ENCODE results near the gene PARD6B.
"Not testable (repeated sequence)": the region's sequence is repeated elsewhere in the genome, so short reads cannot be mapped to it uniquely, and the experiment has no call there.

PARD6B gene

DNA sequence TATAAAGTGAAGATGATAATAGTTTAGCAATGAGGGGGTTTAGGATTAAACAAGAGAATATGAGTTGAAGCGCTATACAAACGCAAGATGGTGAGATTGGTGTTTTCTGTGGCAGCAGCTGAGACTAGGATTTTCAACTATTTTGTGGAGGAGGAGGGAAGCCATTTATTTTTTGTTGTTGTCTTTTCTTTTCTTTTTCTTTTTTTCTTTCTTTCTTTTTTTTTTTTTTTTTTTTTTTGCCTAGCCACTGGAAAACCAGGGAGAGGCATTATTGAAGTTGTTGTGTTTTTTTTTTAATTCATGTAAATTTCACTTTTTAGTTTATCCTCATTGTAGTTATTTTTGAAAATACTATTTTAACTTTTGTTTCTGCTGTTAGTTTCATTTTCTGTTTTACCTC is 15.9 kb downstream of the PARD6B start:
- DNase-seq, result no peak

GRCh38 chr20:50750145-50750671 is 18.8 kb downstream of the PARD6B start:
- no peak for DNase-seq

GRCh38 chr20:50753152-50753551 is 21.8 kb downstream of the PARD6B start:
- no peak for DNase-seq

GRCh38 chr20:50754420-50754819 is 23.0 kb downstream of the PARD6B start:
- no peak for DNase-seq

DNA sequence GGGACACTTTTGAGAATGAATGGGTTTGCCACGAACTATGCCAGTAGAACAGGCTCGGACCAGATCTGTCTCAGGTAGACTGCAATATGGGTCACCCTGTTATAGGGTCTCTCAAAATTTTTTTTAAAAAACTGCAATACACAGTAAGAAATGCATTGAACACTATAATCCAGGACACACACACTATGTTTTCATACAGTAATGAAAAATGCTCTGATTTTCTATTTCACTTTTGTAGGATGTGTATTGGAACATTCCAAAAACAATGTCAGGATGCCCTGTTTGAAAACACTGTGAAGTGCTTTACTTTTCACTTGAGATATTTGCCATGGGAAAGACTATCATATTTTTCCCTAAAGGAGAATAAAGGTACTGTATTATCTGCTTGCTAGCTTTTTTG is 25.1 kb downstream of the PARD6B start:
- DNase-seq, result no peak

DNA sequence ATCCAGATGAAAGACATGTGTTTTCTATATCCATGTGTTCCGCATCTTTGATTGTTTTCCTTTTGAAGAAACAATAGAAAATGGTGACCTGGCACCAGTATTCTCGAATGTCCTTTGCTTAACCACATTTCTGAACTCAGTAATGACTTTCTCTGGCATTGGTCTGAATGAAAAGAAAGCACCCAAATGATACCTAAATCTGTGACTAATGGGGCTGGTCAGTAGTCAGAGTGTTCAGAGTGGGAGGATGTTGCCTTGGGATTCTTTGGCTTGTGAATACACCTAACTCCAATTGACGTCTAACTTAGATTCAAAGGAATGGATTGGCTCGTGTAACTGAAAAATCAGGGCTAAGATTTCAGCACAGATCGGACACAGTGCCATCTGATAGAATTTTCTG is 27.1 kb downstream of the PARD6B start:
- no peak for DNase-seq

- no peak for DNase-seq
These were observed 27.6 kb downstream of the PARD6B start for GRCh38 chr20:50758992-50759391.

- DNase-seq, result no peak
These were observed 28.3 kb downstream of the PARD6B start for GRCh38 chr20:50759678-50760077.

- no peak for DNase-seq
These were observed 30.7 kb downstream of the PARD6B start for GRCh38 chr20:50762045-50762422.

DNA sequence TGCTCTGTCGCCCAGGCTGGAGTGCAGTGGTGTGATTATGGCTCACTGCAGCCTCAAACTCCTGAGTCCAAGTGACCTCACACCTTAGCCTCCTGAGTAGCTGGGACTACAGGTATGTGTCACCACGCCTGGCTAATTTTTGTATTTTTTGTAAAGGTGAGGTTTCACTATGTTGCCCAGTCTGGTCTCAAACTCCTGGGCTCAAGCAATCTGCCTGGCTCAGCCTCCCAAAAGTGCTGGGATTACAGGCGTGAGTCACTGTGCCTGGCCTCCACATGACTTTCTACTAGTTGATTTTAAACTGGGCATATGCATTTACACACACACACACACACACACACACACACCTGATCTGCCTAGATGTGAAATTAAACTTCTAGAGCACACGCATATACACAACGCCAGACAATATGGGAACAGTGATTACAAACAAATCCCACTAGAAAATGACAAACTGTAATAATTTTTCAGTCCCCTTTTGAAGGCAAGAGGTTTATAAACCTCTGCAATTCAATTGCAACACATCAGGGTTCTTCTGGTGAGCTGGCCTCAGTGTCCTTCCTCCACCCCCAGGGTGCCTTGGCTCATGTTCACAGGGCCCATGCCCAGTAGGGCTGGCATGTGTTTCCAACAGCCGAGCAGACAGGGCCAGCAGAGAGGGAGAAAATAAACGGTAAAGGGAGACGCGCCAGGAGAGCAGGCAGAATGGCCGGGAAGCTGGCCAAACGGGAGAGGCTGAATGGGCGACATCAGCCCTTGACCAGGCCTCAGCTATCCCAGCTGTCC is 31.2 kb downstream of the PARD6B start:
- DNase-seq, result no peak

- DNase-seq, result not testable (repeated sequence)
These were observed 32.4 kb downstream of the PARD6B start for GRCh38 chr20:50763550-50764458.

- DNase-seq, result not testable (repeated sequence)
These were observed 33.9 kb downstream of the PARD6B start for GRCh38 chr20:50765251-50765650.

- DNase-seq, result no peak
These were observed 34.3 kb downstream of the PARD6B start for GRCh38 chr20:50765674-50766073.

DNA sequence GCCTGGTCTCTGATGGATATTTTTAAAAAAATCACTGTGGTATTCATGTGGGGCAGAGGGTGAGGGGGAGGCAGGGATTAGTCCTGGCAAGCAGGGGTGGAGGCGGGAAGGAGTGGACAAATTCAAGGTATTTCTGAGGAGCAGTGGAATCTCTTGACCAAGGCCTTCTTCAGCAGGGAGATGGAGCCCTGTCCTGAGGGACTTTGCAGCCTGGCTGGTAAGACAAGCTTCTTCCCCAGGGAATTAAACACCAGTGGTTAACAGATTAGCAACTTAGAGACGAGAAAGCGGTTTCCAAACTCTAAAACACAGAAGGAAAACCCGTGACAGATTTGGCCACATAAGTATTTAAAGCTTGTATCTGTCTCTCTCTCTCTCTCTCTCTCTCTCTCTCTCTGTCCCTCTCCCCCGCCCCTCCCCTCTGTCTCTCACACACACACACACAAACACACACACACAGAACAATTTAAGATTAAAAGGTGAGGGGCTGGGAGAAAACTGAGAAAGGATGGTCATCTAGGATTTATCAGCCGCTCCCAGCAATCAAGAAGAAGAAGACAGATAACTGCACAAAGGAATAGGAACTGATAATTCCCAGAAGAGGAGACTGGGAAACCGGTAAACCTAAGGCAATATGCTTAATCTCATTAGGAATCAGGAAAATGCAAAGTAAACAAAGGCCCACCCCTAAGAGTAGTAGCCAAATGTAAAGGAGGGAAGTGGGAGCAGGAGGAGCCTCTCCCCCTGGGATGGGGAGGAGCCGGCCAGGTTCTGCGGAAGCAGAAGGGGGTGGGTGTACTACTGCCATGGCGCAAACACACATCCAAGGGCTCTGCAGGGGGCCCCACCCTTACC is 35.8 kb downstream of the PARD6B start:
- not testable (repeated sequence) for DNase-seq

- not testable (repeated sequence) for DNase-seq
These were observed 37.6 kb downstream of the PARD6B start for GRCh38 chr20:50768991-50769390.

DNA sequence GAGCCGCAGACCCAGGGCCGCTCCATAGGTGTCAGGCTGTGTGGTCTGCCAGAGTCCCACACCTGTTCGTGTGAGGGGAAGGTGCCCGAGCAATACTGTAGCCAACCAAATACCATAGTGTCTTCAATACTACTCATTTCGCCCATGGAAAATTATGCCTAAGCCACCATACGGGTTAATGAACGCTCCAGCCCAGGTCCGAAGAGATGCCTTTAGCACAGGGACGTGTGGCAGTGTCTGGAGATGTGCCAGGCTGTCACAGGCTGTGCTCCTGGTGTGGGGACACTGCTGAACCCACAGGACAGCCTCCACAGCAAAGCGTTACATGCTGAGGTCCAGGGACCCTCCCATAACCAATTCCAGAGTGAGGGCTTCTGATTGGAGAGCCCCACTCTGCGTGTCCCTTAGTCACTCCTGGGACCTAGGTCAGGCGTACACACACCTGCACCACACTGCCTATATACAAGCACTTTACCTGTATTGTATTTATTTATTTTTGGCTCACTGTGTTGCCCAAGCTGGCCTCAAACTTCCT is 38.2 kb downstream of the PARD6B start:
- not testable (repeated sequence) for DNase-seq

GRCh38 chr20:50771419-50772080 is 40.2 kb downstream of the PARD6B start:
- DNase-seq, result not testable (repeated sequence)

DNA sequence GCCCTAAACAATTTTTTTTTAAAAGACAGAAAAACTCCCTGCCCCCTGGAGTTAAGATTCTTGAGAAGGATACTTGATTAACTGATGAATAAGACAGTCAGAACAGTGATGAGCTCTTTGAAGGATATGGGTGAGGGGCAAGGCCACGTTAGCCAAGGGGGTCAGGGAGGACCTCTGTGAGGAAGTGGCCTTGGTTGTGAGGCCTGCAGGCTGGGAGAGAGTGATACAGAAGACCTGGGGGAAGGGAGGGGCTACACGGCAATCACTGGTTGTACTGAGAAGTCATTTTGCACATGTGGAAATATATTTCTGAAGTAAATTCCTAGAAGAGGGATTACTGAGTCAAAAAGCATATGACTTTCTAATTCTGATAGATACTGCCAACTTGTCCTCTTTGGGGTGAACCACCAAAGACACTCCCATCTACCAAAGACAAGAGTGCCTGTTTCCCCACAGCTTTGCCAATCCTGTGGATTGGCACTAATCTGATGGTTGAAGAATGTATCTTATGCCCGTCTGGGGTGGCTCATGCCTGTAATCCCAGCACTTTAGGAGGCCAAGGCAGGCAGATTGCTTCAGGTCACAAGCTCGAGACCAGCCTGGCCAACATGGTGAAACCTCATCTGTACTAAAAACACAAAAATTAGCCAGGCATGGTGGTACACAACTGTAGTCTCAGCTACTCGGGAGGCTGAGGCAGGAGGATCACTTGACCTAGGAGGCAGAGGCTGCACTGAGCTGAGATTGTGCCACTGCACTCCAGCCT is 41.2 kb downstream of the PARD6B start:
- no peak for DNase-seq

DNA sequence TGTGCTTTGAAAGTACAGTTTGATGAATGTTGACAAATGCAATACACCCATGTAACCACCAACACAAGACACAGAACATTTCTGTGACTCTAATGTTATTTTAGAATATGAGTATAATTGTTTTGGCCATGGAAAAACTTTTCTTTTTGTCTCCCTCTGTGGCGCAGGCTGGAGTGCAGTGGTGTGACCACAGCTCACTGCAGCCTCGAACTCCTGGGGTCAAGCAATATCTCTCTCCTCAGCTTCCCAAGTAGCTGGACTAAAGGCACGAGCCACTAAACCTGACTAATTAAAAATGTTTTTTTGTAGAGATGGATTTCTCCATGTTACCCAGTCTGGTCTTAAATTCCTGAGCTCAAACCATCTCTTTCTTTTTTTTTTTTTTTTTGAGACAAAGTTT is 43.1 kb downstream of the PARD6B start:
- DNase-seq, result no peak

- no peak for DNase-seq
These were observed 44.9 kb downstream of the PARD6B start for GRCh38 chr20:50776122-50776817.

Data from effector CD8-positive, alpha-beta T cell (primary cell).